HCT116 (cell line): ENCODE results near the gene KIRREL3.

ENCODE experiments used
- EZH2 ChIP-seq: fragments of 200-600 bp; sonication (generic); IDR thresholded peaks from 2 replicates; pipeline ENCODE4 v1.6.1; 2017; ENCODE audit warnings: antibody characterized with exemption, mixed run types
- POLR2A ChIP-seq: IDR thresholded peaks from 2 replicates; pipeline ENCODE4 v1.7.0; 2011; ENCODE audit warnings: borderline replicate concordance; ENCODE audit not compliant: insufficient read depth, insufficient read length; ENCODE audit errors: extremely low read depth
- POLR2AphosphoS5 ChIP-seq: IDR thresholded peaks from 2 replicates; pipeline ENCODE4 v1.6.1; 2011; ENCODE audit warnings: mild to moderate bottlenecking, low read depth, low read length, moderate library complexity
- RAD21 ChIP-seq: IDR thresholded peaks from 2 replicates; pipeline ENCODE4 v1.6.1; 2012; ENCODE audit warnings: low read depth, mild to moderate bottlenecking
- SP1 ChIP-seq: IDR thresholded peaks from 2 replicates; pipeline ENCODE4 v1.6.1; 2012; ENCODE audit warnings: low read depth
- TF ChIP-seq, protein P1 (sequence below): IDR thresholded peaks from 2 replicates; pipeline ENCODE4 v1.6.1; 2012
- TF ChIP-seq, protein P2 (sequence below): IDR thresholded peaks from 2 replicates; pipeline ENCODE4 v1.6.1; 2012
- TF ChIP-seq, protein P3 (sequence below), 3 experiments: fragments of 200-600 bp in 1 of 3; sonication (generic) in 1 of 3; IDR thresholded peaks in 2 of 3; conservative IDR thresholded peaks in 1 of 3; 2 replicates each; pipeline ENCODE4 v1.5.1; 2012 to 2017; ENCODE audit warnings: low read depth in 2 of 3, low read length in 2 of 3, antibody characterized with exemption in 1 of 3, borderline replicate concordance in 1 of 3, control low read depth in 1 of 3, mild to moderate bottlenecking in 1 of 3, mixed read lengths in 1 of 3, mixed run types in 1 of 3, moderate library complexity in 1 of 3; ENCODE audit not compliant: insufficient read depth in 1 of 3
- TF ChIP-seq, protein P4 (sequence below): IDR thresholded peaks from 2 replicates; pipeline ENCODE4 v1.6.1; 2012; ENCODE audit warnings: low read depth

DNA sequence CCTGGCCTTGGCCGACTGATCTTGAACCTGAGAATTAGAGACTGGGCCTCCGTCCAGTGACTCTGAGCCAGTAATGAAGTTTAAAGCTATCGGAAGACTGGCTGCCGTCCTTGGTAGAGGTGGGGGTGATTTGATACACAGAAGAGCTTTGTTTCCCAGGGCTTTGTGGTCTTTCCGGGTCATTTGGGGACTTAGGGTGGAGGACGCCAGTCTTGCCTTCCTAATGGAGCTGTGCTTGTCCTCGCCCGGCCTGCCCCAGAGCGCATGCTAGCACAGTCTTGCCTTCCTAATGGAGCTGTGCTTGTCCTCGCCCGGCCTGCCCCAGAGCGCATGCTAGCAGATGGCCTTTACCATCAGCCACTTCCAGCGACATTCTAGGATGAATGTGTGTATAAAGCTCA lies 579.3 kb downstream of the KIRREL3 start:
- TF ChIP-seq, protein P1, sequence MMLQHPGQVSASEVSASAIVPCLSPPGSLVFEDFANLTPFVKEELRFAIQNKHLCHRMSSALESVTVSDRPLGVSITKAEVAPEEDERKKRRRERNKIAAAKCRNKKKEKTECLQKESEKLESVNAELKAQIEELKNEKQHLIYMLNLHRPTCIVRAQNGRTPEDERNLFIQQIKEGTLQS, result no peak
- TF ChIP-seq, protein P2, sequence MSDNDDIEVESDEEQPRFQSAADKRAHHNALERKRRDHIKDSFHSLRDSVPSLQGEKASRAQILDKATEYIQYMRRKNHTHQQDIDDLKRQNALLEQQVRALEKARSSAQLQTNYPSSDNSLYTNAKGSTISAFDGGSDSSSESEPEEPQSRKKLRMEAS, result no peak
- TF ChIP-seq EZH2, result no peak
- TF ChIP-seq POLR2AphosphoS5, result no peak
- TF ChIP-seq RAD21, result no peak
- TF ChIP-seq, protein P3, sequence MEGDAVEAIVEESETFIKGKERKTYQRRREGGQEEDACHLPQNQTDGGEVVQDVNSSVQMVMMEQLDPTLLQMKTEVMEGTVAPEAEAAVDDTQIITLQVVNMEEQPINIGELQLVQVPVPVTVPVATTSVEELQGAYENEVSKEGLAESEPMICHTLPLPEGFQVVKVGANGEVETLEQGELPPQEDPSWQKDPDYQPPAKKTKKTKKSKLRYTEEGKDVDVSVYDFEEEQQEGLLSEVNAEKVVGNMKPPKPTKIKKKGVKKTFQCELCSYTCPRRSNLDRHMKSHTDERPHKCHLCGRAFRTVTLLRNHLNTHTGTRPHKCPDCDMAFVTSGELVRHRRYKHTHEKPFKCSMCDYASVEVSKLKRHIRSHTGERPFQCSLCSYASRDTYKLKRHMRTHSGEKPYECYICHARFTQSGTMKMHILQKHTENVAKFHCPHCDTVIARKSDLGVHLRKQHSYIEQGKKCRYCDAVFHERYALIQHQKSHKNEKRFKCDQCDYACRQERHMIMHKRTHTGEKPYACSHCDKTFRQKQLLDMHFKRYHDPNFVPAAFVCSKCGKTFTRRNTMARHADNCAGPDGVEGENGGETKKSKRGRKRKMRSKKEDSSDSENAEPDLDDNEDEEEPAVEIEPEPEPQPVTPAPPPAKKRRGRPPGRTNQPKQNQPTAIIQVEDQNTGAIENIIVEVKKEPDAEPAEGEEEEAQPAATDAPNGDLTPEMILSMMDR (IDR thresholded peaks at IDR 0.05 in 2 of 3, conservative IDR thresholded peaks at IDR 0.05 in 1 of 3; ENCODE audit: borderline replicate concordance in 1 of 3, insufficient read depth in 1 of 3, low read depth in 2 of 3, low read length in 2 of 3), result no peak
- TF ChIP-seq, protein P4, sequence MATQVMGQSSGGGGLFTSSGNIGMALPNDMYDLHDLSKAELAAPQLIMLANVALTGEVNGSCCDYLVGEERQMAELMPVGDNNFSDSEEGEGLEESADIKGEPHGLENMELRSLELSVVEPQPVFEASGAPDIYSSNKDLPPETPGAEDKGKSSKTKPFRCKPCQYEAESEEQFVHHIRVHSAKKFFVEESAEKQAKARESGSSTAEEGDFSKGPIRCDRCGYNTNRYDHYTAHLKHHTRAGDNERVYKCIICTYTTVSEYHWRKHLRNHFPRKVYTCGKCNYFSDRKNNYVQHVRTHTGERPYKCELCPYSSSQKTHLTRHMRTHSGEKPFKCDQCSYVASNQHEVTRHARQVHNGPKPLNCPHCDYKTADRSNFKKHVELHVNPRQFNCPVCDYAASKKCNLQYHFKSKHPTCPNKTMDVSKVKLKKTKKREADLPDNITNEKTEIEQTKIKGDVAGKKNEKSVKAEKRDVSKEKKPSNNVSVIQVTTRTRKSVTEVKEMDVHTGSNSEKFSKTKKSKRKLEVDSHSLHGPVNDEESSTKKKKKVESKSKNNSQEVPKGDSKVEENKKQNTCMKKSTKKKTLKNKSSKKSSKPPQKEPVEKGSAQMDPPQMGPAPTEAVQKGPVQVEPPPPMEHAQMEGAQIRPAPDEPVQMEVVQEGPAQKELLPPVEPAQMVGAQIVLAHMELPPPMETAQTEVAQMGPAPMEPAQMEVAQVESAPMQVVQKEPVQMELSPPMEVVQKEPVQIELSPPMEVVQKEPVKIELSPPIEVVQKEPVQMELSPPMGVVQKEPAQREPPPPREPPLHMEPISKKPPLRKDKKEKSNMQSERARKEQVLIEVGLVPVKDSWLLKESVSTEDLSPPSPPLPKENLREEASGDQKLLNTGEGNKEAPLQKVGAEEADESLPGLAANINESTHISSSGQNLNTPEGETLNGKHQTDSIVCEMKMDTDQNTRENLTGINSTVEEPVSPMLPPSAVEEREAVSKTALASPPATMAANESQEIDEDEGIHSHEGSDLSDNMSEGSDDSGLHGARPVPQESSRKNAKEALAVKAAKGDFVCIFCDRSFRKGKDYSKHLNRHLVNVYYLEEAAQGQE, result no peak
- TF ChIP-seq SP1, result no peak
- no peak for TF ChIP-seq POLR2A
